GM18511 (cell line): ENCODE results near the gene DUOX1.

Experiments used
- ATAC-seq: cut with Tn5 transposase; IDR thresholded peaks from one replicate; pipeline ENCODE4 v1.9.1; 2021; ENCODE audit warnings: mild to moderate bottlenecking, moderate library complexity; ENCODE audit not compliant: unreplicated experiment

Gene DUOX1

GRCh38 chr15:45185903-45186770, 56.3 kb downstream of the DUOX1 start:
- no peak for ATAC-seq

DNA sequence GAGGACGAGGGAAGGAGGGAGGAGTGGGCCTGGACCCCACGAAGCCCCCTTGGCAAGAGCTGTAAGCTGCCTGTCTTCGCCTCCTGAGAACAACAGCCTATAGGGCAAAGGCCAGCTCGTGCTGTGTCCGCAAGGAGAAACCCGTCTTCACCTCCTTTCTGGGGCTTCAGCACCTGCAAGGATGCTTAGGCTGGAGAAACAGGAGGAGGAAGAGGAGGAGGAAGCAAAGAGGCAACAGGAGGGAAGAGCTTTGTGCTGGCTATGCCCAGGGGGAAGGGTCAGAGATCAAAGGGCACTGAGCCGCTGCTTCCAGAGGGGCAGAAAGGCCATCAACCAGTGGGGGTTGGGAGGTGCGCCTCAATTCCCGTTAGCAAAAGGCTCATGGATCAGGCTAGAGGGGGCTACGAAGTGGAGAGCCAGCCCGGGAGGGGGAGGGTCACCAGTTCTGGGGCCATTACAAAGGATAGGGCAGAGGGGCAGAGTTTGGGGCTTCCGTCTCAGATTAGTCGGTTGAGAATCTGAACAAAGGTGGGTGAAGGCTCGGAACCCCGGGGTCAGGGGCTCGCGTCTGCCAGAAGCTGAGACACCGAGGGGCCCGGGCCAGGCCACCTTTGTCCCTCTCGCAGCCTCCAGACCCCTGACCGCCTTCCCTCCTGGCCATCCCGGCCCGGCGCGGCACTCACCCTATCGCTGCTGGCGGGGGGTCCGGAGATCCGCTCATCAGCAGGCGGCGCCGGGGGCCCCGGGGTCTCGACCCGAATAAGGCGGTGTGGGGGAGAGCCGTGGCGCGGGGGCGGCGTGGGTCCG, 57.2 kb downstream of the DUOX1 start:
- peak; percentile 2 for ATAC-seq

DNA sequence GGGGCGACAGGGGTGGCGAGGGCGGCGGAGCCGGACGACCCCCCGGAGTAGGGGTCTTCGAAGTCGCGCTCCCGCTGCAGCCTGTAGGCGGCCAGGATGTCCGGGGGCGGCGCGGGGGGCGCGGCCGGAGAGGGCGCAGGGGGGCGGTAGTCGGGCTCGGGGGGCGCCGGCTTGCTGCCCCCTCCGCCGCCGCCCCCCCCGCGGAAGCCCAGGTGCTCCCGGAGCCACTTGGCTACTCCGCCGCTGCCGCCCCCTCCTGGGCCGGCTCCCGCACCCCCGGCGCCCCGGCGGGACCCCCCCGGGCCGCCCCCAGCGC, 57.7 kb downstream of the DUOX1 start:
- ATAC-seq: no peak

DNA sequence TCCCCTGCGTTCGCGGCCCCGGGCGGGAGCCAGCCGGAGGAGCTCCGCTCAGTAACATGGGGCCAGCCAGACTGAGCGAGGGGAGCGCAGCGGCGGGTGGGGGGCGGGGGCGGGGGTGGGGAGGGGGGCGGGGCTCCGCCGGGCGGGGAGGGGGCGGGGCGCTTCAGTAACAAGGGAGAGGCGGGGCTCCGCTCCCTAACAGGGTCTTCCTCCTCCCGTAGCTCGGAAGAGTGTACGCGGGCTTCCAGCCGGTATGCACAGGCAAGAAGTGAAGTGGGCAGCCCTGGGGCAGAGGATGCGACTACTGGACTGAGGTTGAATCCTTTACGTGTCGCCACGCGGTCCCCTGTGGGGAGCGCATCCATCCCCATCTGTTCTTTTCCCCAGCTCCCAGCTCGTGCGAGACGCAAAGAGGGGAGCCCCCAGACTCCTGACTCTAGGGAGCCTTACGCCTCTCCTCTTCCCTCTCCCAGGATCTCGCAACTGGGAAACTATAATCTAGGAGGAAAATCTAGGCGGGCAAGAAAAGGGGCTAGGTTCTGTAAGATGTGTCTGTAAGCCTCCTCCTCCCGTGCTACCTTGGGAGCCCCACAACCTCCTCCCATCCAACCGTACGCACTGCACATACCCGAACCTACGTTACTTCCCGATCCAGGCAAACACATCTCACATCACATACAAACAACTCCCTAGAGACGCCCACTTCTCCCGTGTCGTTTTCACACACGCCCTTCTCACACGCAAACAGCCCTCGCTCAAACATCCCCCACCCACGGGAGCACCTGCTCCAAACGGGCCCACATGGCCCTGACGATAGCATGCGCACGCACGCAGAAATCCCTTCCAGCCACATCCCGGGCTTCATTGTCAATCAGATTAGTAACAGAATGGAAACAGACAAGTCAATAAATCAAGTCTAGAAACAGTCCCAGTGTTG, 58.4 kb downstream of the DUOX1 start, which contains the start of gene SHF:
TSS of gene SHF (minus strand) at position 73 of the 937 bp plus-strand sequence. CDS start at position 58, 15 bp downstream.
- ATAC-seq: peak; percentile 60

DNA sequence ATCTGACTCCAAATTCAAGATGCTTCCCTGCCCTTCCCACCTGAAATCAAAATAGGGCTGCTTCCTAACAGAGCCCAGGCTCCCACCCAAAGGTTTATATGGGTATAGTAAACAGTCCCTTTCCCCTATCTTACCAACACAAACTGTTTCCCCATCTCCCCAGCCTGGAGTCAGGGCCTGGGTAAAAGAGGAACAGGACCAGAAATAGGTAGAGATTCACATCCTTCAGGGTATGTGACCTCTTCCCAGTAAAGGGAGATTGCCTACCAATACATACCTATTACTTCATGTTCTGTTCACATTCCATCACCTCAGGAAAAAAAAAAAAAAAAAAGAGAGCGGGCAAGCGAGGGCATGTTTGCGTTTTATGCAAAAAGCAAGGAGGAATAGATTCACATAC, 67.7 kb downstream of the DUOX1 start:
- ATAC-seq: no peak

- ATAC-seq: peak; percentile 61
Measured at GRCh38 chr15:45198337-45199135, 68.7 kb downstream of the DUOX1 start.

DNA sequence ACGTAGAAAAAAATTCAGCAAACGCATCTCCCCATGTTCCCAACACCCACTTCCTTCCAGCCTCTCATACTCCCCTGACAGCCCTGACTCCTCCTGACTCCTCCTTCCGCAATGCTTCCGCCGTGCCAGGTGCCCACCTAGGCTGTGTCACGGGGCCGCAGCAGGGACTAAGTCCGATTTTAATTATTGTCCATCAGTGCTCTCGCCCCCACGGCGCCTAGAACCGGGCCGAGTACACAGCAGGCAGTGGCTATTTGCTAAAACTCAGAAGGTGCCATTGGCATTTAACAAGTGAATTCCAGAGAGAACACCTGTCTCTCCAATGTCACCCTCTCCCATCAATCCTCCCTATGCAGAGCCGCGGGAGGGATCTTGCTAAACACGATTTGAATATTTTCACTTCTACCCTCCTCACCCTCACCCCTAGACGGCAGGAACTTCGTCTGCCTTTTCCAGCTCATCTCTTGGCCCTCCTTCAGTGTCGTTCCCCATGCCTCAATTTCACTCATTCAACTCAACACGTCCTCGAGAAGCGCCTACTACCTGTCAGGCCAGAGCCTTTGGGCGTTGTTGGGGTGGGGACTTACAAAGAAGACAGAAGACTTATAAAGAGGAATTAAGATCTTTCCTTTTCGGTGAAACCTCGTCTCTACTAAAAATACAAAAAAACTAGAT, 69.5 kb downstream of the DUOX1 start:
- ATAC-seq: peak; percentile 19

DNA sequence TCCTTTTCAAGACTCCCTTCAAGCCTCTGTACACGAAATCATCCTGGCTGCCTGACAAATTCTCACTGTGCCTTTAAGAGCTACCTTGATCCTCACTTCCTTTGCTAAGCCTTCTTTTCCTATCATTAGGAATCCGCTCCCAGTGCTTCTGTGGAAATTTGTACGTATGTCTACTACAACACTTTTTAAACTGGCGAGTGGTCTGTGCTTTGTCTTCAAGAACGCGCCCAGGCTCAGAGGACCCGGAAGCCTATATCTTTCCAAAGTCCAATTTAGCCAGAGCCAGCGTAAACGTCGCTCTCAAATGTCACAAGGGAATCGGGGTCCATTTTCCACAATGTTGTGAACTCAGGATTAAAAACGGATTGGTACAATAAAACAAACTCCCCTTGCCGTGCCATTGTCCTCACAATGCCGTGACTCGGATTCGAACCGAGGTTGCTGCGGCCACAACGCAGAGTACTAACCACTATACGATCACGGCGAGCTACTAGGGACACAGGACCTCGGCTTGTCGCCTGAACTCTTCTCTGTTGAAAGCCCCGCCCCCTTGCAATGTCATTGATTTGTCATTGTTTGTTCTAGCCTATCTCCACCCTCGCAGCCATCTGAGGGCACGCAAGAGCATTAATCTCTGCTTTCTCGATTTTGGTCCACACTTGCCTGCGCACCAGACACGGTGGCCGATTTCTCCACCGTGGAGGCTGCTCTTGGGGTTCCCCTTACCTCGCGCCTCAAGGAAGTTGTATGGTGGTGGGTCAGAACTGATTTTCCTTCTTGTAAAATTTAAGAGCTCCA, 70.4 kb downstream of the DUOX1 start:
- peak; percentile 45 for ATAC-seq

GRCh38 chr15:45200799-45201556, 71.2 kb downstream of the DUOX1 start:
- peak; percentile 21 for ATAC-seq

- ATAC-seq: no peak
Measured at GRCh38 chr15:45201557-45201859, 71.7 kb downstream of the DUOX1 start.

GRCh38 chr15:45201869-45202268, 72.1 kb downstream of the DUOX1 start:
- no peak for ATAC-seq

GRCh38 chr15:45203182-45203581, 73.4 kb downstream of the DUOX1 start:
- ATAC-seq: no peak

DNA sequence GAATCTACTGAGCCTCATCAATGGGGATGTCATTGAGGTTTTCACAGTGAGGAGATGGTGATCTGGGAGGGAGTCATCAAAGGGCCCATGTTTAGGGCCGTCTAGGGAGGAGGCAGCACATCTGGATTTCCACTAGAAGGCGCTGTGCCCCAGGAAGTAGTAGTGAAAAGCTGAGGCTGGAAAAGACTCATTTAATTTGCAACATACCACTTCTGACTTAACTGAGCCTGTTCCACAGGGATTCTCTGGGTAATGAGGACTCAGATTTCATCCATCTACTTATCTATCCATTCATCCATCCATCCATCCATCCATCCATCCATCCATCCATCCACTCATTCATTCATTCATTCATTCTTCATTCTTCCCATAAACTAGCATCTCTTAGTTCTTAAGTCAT, 75.4 kb downstream of the DUOX1 start:
- ATAC-seq: no peak

DNA sequence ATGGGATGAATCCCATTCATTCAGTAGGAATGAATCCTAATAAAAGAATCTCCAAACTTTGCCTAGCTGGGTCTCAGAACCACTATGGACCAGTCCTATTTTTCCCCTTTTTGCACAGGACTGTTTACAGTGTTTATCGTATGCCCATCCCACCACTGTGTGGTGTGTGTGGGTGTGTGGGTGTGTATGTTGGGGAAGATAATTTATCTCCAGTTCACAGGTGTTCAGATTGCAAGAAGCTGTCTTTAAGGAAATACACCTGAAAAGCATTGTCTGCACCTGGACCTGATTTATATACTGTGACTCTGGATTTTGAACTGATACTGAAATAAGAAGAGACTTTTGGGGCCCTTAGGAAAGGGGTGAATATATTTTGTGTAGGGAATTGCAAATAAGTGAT, 82.7 kb downstream of the DUOX1 start:
- ATAC-seq: no peak
